Activated naive CD4-positive, alpha-beta T cell treated with anti-CD3 and anti-CD28 coated beads, Interleukin-2, amount 50 U/mL, for 72 hours (primary cell): ENCODE data around the gene RRP9. TPM values are rescaled to one million over a fixed set of nuclear protein-coding genes. Genes with fewer than 3 reads are reported as not detected.

ENCODE experiments used
- ATAC-seq, 2 donors: fragments of 150-1000 bp; cut with Tn5 transposase; 2 replicates each; pipeline ENCODE4 v1.10.0; 2021; ENCODE audit warnings: mild to moderate bottlenecking in 2 of 2, moderate library complexity in 2 of 2
- DNase-seq, 2 donors: peaks; one replicate each; pipeline ENCODE4 v3.0.0; 2021 to 2022; ENCODE audit warnings: low spot score in 2 of 2
- H3K27ac Mint-ChIP-seq, 2 donors: one replicate each; pipeline ENCODE4 v1.8.0; 2022; ENCODE audit warnings: mild to moderate bottlenecking in 2 of 2, mixed read lengths in 2 of 2
- H3K36me3 Mint-ChIP-seq, 2 donors: one replicate each; pipeline ENCODE4 v1.8.0; 2022; ENCODE audit warnings: mixed read lengths in 2 of 2
- H3K9me3 Mint-ChIP-seq, 2 donors: one replicate each; pipeline ENCODE4 v1.8.0; 2022; ENCODE audit warnings: mixed read lengths in 2 of 2
- total RNA-seq, 2 donors: library from RNA; stranded (reverse); gene quantifications; one replicate each; pipeline ENCODE4 v1.2.3, GENCODE V29; 2022

The RRP9 gene
- total RNA-seq, 2 donors from 2014 or later = 23.6 to 33.0 TPM

DNA sequence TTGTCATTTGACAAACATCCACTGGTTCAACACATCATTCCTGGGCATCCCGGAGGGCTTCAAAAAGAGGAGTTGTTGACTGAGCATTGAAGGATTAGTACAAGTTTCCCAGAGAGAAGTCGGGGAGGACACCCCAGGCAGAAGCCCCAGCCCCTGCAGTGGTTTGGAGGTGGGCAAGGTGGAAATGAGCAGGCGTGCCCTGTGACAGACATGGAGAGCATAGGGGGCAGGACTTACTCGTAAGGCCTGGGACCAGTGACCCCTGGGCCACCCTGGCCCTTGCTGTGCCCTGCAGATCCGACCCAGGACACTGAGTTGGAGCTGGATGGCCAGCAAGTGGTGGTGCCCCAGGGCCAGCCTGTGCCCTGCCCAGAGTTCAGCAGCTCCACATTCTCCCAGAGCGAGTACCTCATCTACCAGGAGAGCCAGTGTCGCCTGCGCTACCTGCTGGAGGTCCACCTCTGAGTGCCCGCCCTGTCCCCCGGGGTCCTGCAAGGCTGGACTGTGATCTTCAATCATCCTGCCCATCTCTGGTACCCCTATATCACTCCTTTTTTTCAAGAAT lies 6.4 kb upstream of the RRP9 start:
- Mint-ChIP-seq H3K36me3 (no peaks in the 10 kb centered on the region), H3K27ac (no peak overlapping the region), H3K9me3 (no peaks in the 10 kb centered on the region)
- DNase-seq (peak in 1 of 2 donors; percentile 18), ATAC-seq (no peak)

DNA sequence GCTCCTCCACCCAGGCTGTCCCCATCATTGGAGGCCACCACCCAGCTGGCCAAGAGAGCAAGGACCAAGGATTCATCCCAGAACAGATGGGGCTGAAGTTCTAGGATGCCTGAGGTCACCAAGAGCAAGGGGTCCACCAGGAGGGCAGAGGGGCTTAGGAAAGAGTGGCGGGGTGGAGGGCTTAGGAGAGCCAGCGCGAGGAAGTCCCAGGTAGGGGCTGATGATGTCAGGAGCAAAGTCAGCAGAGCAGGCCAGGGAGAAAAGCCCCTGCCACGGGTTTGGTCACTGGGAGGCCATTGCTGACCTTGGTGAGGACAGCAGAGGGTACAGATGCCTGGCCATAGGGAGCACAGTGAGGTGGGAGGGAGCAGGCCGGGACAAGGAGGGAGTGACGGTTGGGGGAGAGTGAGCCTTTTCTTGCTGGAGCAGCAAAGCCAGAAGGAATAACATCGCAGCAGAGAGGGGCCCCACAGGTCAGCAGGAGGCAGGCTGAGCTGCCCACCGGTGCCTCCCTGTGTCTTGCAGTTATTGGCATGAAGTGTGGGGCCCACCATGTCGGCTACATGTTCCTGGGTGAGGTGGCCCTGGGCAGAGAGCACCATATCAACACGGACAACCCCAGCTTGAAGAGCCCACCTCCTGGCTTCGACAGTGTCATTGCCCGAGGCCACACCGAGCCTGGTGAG lies 5.7 kb upstream of the RRP9 start:
- no peaks in the 10 kb centered on the region for H3K36me3 Mint-ChIP-seq
- DNase-seq (peak in 1 of 2 donors; percentile 47), ATAC-seq (no peak)
- H3K27ac Mint-ChIP-seq = no peak overlapping the region
- no peaks in the 10 kb centered on the region for H3K9me3 Mint-ChIP-seq

DNA sequence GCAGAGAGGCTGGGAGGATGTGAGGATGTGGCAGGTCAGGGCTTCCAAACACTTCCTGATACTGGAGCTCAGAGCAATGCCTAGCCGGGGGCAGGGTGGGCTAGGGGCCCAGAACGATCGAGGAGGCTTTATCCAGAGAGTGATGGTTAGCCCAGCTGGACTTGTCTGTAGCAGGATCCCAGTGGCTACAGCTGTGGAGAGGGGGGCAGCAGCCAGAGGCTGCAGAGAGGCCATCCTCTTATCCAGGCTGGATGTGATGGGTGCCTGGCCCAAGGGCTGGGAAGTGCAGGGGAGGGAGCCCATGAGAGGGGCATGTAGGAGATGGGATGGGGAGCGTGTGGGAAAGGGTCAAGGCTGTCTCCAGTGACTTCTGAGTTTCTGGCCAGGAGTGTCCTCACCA lies 5.1 kb upstream of the RRP9 start:
- ATAC-seq = no peak
- Mint-ChIP-seq H3K36me3 (no peaks in the 10 kb centered on the region), H3K9me3 (no peaks in the 10 kb centered on the region), H3K27ac (peak overlapping the region; percentile 36 to 76)
- DNase-seq = no peak

DNA sequence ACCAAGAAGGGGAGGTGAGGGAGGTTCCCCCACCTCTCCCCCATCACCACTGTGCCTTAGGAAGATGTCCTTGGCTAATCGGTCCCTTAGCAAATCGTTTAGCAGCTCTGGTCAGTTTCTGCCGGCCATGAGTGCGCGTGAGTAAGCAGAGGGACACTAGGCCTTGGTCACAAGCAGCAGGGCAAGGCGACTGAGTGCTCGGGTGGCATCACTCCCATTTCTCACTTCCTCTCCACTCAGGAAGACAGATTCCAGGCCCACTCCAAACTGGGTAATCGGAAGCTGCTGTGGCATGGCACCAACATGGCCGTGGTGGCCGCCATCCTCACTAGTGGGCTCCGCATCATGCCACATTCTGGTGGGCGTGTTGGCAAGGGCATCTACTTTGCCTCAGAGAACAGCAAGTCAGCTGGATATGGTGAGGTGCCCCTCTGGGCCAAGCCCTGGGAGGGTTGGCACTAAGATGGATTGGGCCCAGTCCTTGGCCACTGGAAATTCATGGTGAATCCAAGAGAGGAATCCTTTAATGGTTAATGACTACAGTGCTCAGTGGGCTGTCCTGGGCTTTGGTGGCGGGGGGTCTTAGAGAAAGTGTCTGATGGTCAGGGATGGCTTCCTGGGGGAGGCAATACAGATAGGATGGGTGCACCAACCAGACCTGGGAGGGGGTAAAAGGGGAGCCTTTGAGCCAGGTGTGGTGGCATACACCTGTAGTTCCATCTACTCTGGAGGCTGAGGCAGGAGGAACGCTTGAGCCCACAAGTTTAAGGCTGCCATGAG lies 4.4 kb upstream of the RRP9 start:
- DNase-seq (peak in 1 of 2 donors; percentile 51), ATAC-seq (no peak)
- Mint-ChIP-seq H3K9me3 (no peaks in the 10 kb centered on the region), H3K27ac (peak overlapping the region in 1 of 2 donors; percentile 36), H3K36me3 (peaks cover 2% of the 10 kb centered on the region in 2 donors)

DNA sequence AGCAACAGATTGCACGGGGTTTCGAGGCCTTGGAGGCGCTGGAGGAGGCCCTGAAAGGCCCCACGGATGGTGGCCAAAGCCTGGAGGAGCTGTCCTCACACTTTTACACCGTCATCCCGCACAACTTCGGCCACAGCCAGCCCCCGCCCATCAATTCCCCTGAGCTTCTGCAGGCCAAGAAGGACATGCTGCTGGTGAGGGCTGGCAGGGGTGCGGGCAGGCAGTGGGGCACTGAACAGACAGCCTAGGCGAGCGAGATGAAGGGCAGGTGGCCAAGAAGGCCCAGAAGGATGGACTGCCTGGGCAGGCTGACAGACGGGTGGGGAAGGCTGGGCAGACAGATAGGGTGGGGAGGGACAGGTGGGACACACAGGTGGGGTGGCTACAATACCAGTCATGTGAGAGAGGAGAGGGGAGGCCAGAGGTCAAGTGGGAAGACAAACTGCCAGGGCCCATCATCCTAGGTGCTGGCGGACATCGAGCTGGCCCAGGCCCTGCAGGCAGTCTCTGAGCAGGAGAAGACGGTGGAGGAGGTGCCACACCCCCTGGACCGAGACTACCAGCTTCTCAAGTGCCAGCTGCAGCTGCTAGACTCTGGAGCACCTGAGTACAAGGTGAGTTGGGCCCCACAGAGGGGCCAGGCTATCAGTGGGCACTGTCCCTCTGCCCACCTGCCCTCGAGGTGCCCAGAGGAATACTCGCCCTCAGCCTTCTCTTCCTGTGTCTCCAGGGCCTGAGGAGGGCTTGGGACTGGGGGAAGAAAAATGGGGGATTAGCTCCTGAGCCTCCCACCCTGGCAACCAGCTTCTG lies 3.5 kb upstream of the RRP9 start:
- ATAC-seq = no peak
- no peaks in the 10 kb centered on the region for H3K9me3 Mint-ChIP-seq
- DNase-seq = peak in 1 of 2 donors; percentile 52
- H3K27ac Mint-ChIP-seq = peak overlapping the region in 1 of 2 donors; percentile 36
- H3K36me3 Mint-ChIP-seq = peaks cover 9% of the 10 kb centered on the region in 2 donors

DNA sequence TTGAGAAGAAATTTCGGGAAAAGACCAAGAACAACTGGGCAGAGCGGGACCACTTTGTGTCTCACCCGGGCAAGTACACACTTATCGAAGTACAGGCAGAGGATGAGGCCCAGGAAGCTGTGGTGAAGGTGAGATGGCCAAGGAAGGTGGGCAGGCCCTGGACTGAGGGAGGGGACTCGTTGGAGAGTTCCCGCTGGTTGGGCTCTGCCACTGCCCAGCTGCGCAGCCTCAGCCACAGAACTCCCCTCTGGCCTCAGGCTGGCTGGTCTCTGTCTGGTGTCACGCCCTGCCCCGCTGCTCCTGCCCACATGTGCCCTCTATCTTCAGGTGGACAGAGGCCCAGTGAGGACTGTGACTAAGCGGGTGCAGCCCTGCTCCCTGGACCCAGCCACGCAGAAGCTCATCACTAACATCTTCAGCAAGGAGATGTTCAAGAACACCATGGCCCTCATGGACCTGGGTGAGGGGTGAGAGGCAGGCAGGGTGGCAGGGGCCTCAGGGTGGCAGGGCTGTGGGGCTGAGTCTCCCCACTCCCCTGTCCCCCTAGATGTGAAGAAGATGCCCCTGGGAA lies 2.8 kb upstream of the RRP9 start:
- DNase-seq = no peak
- H3K9me3 Mint-ChIP-seq = no peaks in the 10 kb centered on the region
- ATAC-seq = no peak
- H3K27ac Mint-ChIP-seq = peak overlapping the region in 1 of 2 donors; percentile 48
- peaks cover 9% of the 10 kb centered on the region in 2 donors for H3K36me3 Mint-ChIP-seq

DNA sequence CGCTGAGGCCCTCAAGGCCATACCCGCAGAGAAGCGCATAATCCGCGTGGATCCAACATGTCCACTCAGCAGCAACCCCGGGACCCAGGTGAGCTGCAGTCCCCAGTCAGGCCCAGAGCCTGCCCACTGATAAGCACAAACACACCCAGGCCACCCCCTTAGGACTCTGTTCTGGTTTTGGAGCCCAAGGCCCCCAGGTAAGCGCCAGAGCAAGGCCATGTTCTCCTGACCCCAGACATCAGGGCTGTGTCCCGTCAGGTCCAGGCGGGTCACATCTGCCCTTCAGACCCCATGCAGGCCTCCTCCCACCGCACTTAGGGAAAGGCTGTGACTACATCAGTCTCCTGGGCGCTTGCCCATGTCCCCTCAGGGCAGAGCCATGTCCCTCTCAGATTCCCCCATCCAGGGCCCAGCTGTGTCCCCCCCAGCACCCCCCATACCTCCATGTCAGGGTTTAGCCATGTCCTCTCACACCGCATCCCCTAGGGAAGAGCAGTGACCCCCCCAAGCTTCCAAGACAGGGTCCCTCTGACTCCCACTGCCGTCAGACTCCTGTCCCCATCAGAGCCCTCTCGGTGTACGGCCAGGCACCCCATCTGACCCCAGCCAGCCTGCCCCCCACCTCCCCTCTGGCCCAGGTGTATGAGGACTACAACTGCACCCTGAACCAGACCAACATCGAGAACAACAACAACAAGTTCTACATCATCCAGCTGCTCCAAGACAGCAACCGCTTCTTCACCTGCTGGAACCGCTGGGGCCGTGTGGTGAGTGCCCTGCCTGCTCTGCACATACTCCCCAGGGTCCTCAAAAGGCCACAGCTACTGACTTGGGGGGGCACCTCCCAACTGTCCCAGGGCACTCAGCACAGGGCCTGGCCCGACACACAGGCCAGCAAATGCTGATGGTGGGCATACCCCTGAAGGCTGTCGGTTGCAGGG lies 2.0 kb upstream of the RRP9 start:
- H3K36me3 Mint-ChIP-seq = peaks cover 9% of the 10 kb centered on the region in 2 donors
- ATAC-seq (no peak), DNase-seq (peak in 1 of 2 donors; percentile 57)
- H3K9me3 Mint-ChIP-seq = no peaks in the 10 kb centered on the region
- H3K27ac Mint-ChIP-seq = peak overlapping the region; percentile 48 to 93

DNA sequence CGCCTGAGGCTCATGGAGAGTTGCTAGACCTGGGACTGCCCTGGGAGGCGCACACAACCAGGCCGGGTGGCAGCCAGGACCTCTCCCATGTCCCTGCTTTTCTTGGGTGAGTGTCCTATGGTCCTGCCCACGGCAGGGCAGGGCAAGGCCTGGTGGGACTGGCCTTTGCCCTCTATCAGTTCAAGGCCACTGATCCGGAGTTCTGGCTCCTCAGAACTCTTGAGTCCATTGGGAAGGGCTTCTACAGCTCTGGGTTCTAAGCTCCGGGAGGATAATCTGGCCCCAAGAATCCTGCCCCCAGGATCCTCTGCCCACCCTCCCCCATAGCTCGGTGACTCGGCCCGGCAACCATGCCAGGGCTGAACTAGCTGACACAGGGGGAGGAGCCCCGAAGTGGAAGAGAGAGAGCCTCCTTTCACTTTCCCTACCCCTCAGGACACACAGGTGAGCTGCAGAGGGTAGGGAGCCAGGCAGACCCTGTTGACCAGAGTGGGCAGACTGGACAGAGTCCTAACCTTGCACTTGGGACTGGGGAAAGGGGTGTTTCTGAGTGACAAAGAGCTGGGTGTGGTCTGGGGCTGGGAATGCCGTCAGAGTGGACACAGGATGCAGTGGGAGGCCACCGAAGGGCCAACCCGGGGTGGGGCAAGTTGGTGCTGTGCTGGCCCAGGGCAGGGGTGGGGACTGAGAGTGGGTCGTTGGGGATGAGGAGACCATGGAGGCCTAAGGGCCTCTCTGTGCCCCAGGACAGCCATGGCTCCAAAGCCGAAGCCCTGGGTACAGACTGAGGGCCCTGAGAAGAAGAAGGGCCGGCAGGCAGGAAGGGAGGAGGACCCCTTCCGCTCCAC lies 1.1 kb upstream of the RRP9 start:
- peaks cover 12 to 16% of the 10 kb centered on the region in 2 donors for H3K36me3 Mint-ChIP-seq
- H3K9me3 Mint-ChIP-seq = no peaks in the 10 kb centered on the region
- ATAC-seq = peak; percentile 17 to 20
- peak overlapping the region; percentile 90 to 93 for H3K27ac Mint-ChIP-seq
- peak; percentile 61 to 63 for DNase-seq

DNA sequence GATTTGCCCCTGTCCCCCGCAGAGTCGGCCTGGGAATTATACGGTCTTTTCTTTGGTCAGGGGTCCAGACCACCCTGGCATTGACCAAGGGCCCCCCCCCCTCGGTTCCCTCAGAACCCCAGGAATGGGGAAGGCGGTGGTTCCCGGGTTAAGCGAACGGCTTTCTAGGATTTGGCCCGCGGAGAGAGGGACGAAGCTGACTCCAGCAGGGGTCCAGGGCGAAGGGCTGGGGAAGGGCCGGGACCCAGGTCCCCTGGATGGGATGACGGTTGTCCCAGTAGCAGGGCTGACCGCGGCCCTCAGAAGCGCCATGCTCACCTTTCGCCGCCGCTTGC lies 274 bp downstream of the RRP9 start:
- no peaks in the 10 kb centered on the region for H3K9me3 Mint-ChIP-seq
- ATAC-seq (no peak), DNase-seq (no peak)
- H3K27ac Mint-ChIP-seq = peak overlapping the region; percentile 65 to 93
- peaks cover 15 to 23% of the 10 kb centered on the region in 2 donors for H3K36me3 Mint-ChIP-seq

DNA sequence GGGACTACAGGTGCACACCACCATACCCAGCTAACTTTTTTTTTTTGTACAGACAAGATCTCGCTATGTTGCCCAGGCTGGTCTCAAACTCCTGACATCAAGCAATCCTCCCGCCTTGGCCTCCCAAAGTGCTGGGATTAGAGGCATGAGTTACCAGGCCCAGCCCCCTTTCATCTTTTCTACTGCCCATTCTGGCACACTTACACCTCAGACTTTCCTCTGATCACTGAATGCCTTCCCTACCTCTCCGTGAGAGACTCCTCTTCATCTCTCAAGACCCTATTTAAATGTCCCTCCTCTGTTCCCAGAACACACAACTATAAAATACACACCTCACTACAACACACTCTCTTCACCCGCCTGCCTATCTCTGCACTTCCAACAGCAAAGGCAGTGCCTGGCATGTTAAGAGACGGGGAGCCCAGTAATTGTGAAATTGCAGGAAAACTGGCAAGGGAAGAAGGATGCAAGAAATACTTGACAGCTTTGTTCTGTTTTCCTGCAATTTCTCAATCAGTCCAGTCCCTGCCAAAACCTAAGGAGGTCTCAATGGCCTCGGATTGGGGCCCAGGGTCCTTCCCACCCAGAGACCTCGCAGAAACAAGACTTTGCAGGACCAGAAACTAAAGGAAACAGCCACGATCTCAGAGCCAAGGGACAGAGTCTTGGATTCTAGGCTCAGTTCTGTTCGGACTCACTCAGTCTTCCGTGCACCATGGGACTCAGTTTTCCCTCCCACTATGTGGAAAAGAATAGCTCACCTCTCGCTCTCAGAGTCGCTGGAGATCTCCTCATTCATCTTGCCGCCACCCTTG lies 849 bp downstream of the RRP9 start:
- H3K36me3 Mint-ChIP-seq = peaks cover 15 to 23% of the 10 kb centered on the region in 2 donors
- no peaks in the 10 kb centered on the region for H3K9me3 Mint-ChIP-seq
- peak overlapping the region; percentile 91 to 93 for H3K27ac Mint-ChIP-seq
- ATAC-seq = no peak
- DNase-seq = peak in 1 of 2 donors; percentile 50

DNA sequence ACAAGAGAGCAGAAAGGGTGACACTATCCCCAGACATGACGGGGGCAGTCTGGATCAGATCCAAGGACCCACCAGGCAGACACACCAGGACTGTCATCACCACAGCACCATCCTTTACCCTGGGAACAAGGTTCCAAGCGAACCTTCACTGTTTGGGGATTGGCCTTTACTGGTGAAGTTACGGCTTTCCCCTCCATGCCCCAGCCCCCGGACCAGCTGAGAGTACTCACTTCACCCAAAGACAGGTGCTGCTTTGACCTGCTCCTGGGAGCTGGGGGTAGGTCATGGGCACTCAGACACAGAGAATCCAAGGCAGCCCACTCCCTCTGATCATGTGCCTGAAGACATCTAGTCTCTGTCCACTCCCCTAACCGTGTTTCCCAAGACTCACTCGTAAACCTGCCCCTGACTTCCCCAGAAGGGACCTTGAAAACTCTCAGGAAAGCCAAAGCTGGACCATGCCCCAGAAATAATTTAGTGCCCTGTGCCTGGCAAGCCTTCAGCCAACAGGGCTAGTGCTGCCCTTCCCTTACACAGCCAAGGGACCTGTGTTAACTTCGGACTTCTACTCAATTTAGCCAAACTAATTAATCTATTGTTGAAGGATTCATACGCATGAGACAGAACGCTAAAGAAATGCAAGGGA lies 2.8 kb downstream of the RRP9 start:
- Mint-ChIP-seq H3K9me3 (no peaks in the 10 kb centered on the region), H3K27ac (peak overlapping the region in 1 of 2 donors; percentile 66), H3K36me3 (peaks cover 22 to 28% of the 10 kb centered on the region in 2 donors)
- DNase-seq (no peak), ATAC-seq (no peak)

DNA sequence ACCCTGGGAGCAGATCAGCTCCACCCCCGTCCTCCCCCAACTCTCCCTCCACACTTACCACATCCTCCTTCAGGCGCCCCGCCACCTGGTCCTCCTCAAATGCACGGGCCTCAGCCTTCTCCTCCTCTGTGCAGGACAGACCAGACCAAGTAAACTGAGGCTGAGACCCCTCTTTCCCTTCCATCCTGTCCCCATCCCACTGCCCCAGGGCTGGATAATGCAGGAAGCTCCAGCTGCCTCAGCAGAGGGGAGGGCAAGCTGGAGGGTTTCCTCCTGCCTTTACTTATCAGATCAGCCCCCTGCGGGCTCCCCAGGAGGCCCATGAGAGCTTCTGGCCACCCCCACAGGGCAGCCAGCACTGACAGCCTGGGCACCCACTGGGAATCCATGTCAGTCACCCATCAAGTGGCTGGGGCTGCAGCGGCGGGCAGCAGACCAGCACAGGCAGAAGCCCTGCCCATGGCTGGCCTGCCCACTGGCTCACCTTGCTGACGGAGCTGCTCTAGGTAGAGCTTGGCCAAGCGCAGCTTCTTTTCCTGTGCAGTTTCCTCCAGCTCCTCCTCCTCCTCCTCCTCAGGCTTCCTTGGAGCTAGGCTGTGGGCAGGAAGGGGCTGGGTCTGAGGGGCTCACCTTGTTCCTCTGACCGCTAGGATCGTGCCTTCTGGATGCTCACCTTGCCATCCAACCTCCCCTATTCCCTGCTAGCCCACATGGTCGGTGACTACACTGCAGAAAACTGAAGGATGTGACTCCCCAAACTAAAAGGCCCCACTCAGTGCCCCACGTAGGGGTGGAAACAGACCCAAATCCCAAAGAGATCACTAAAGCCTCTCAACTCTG lies 3.9 kb downstream of the RRP9 start:
- peak overlapping the region; percentile 59 to 92 for H3K27ac Mint-ChIP-seq

DNA sequence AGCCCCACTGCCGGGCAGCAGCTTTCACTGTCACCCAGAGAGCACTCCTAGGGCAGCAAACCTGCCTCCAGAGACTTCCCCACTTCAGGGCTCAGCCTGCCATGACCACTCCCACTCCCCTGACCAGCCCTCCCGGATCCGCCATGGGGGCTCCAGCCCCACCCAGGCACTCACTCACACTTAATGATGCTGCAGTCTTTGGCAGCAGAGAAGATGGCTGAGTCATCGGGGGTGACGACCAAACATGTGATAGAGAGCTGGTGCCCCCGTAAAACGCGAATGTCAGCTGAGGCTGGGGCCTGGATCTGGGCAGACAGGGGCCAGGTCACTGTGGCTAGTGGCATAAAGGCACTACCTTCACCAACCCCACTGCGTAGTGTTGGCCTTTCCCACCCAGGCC lies 4.7 kb downstream of the RRP9 start:
- ATAC-seq (no peak), DNase-seq (no peak)
- Mint-ChIP-seq H3K9me3 (no peaks in the 10 kb centered on the region), H3K36me3 (peaks cover 22 to 32% of the 10 kb centered on the region in 2 donors), H3K27ac (no peak overlapping the region)

More for the DNA sequence above, 3.9 kb downstream of the RRP9 start:
- no peak for DNase-seq
- ATAC-seq = no peak
- Mint-ChIP-seq H3K9me3 (no peaks in the 10 kb centered on the region), H3K36me3 (peaks cover 22 to 32% of the 10 kb centered on the region in 2 donors)
